ENCODE data around the gene KAT6B. TPM values are rescaled to one million over a fixed set of nuclear protein-coding genes. Genes with fewer than 3 reads are reported as not detected.

Gene KAT6B
- total and polyA plus RNA-seq, 2 donors (not counting 1 experiment from before 2014, with no cell fraction given) = 8.6 to 111 TPM

DNA sequence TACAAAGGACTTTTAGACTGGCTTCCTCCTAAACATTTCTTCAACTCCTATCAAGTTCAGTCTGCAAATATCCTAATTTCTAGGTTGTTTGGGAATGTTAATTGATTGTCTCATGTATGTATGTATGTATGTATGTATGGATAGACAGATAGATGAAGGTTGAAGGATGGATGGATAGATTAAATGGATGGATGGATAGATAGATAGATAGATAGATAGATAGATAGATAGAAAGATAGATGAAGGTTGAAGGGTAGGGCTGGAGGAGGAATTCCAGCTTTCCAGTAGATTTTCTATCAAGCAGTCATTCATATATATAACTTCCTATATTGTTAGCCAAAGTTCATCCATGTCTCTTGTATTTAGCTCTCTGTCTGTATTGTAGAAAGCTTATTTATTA lies 85.8 kb downstream of the KAT6B start:
- POLR2A ChIA-PET = no interaction called here
- H4K20me1 ChIP-seq (ENCODE audit: control insufficient read depth, insufficient read depth, low read length, poor library complexity, severe bottlenecking) = peaks cover 19% of the 10 kb centered on the region
- H3K4me1 ChIP-seq (ENCODE audit: control insufficient read depth in 2 of 2, insufficient read depth in 2 of 2, low read length in 2 of 2) = peaks cover 0 to 10% of the 10 kb centered on the region in 2 donors
- Mint-ChIP-seq H3K4me1 (peaks cover 28% of the 10 kb centered on the region), H3K9me3 (ENCODE audit: insufficient read depth) (no peaks in the 10 kb centered on the region), H3K27me3 (no peaks in the 10 kb centered on the region), H3K27ac (no peak overlapping the region), H3K4me3 (no peak overlapping the region)
- ATAC-seq (ENCODE audit: low read depth) (no peak), DNase-seq (no peak)
- CTCF ChIA-PET = interaction anchor here (1.2 kb wide), 1 partner anchor 33 kb away, joined by 3 read pairs; no protein-coding TSS in a partner anchor
- no peaks in the 10 kb centered on the region for H3K9me3 ChIP-seq (ENCODE audit: control extremely low read depth in 1 of 3, control insufficient read depth in 2 of 3, insufficient read depth in 1 of 3, low read length in 2 of 3)
- H3K4me2 ChIP-seq (replicated peaks; ENCODE audit: low read depth, low read length, poor library complexity, severe bottlenecking) = no peak overlapping the region
- H3K79me2 ChIP-seq (ENCODE audit: control insufficient read depth, insufficient read depth, low read length) = peaks cover 59% of the 10 kb centered on the region
- no peak overlapping the region for H3K4me3 ChIP-seq (ENCODE audit: control extremely low read depth in 1 of 5, extremely low read depth in 1 of 5, insufficient read depth in 1 of 5, low read depth in 2 of 5, low read length in 4 of 5)
- intact Hi-C loops (cut with micrococcal nuclease) = no loop called here
- no peak for TF ChIP-seq EZH2 (IDR thresholded peaks at IDR 0.05; ENCODE audit: borderline replicate concordance, insufficient read depth, low read depth, low read length, poor library complexity, severe bottlenecking)
- TF ChIP-seq, protein P1, sequence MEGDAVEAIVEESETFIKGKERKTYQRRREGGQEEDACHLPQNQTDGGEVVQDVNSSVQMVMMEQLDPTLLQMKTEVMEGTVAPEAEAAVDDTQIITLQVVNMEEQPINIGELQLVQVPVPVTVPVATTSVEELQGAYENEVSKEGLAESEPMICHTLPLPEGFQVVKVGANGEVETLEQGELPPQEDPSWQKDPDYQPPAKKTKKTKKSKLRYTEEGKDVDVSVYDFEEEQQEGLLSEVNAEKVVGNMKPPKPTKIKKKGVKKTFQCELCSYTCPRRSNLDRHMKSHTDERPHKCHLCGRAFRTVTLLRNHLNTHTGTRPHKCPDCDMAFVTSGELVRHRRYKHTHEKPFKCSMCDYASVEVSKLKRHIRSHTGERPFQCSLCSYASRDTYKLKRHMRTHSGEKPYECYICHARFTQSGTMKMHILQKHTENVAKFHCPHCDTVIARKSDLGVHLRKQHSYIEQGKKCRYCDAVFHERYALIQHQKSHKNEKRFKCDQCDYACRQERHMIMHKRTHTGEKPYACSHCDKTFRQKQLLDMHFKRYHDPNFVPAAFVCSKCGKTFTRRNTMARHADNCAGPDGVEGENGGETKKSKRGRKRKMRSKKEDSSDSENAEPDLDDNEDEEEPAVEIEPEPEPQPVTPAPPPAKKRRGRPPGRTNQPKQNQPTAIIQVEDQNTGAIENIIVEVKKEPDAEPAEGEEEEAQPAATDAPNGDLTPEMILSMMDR (IDR thresholded peaks at IDR 0.05) = no peak
- no peak overlapping the region for H3K9ac ChIP-seq (ENCODE audit: low read length)
- H3K27me3 ChIP-seq (replicated peaks in 1 of 4; ENCODE audit: control extremely low read depth in 1 of 4, control insufficient read depth in 3 of 4, insufficient read depth in 4 of 4, low read length in 3 of 4) = no peaks in the 10 kb centered on the region
- no peak overlapping the region for H3K27ac ChIP-seq (ENCODE audit: low read length in 2 of 2)
- H2AFZ ChIP-seq (ENCODE audit: insufficient read depth, low read depth, low read length, poor library complexity, severe bottlenecking) = no peak overlapping the region
- H3K36me3 ChIP-seq (replicated peaks in 1 of 2; ENCODE audit: control extremely low read depth in 1 of 2, control insufficient read depth in 1 of 2, extremely low read depth in 1 of 2, insufficient read depth in 2 of 2, low read length in 1 of 2) = peaks cover 0 to 2% of the 10 kb centered on the region in 2 experiments

GRCh38 chr10:74912682-74913081 lies 86.3 kb downstream of the KAT6B start:
- TF ChIP-seq EZH2 (IDR thresholded peaks at IDR 0.05; ENCODE audit: borderline replicate concordance, insufficient read depth, low read depth, low read length, poor library complexity, severe bottlenecking) = no peak
- TF ChIP-seq, protein P1 (IDR thresholded peaks at IDR 0.05) = no peak
- H3K79me2 ChIP-seq (ENCODE audit: control insufficient read depth, insufficient read depth, low read length) = peaks cover 60% of the 10 kb centered on the region
- peaks cover 0 to 2% of the 10 kb centered on the region in 2 experiments for H3K36me3 ChIP-seq (replicated peaks in 1 of 2; ENCODE audit: control extremely low read depth in 1 of 2, control insufficient read depth in 1 of 2, extremely low read depth in 1 of 2, insufficient read depth in 2 of 2, low read length in 1 of 2)
- H3K9ac ChIP-seq (ENCODE audit: low read length) = peak overlapping the region; percentile 21
- WGBS (ENCODE audit: insufficient coverage) = 100% methylated on average over 1 of the region's 2 CpGs
- no peaks in the 10 kb centered on the region for H3K27me3 Mint-ChIP-seq
- peak overlapping the region; percentile 39 for H3K4me2 ChIP-seq (replicated peaks; ENCODE audit: low read depth, low read length, poor library complexity, severe bottlenecking)
- intact Hi-C loops (cut with micrococcal nuclease) = no loop called here
- H3K4me3 Mint-ChIP-seq = peak overlapping the region; percentile 10
- no peak overlapping the region for H2AFZ ChIP-seq (ENCODE audit: insufficient read depth, low read depth, low read length, poor library complexity, severe bottlenecking)
- peaks cover 0 to 10% of the 10 kb centered on the region in 2 donors for H3K4me1 ChIP-seq (ENCODE audit: control insufficient read depth in 2 of 2, insufficient read depth in 2 of 2, low read length in 2 of 2)
- H3K9me3 Mint-ChIP-seq (ENCODE audit: insufficient read depth) = no peaks in the 10 kb centered on the region
- no peaks in the 10 kb centered on the region for H3K9me3 ChIP-seq (ENCODE audit: control extremely low read depth in 1 of 3, control insufficient read depth in 2 of 3, insufficient read depth in 1 of 3, low read length in 2 of 3)
- no peaks in the 10 kb centered on the region for H3K27me3 ChIP-seq (replicated peaks in 1 of 4; ENCODE audit: control extremely low read depth in 1 of 4, control insufficient read depth in 3 of 4, insufficient read depth in 4 of 4, low read length in 3 of 4)
- ChIA-PET CTCF (interaction anchor here (1.2 kb wide), 1 partner anchor 34 kb away, joined by 3 read pairs; no protein-coding TSS in a partner anchor), POLR2A (no interaction called here)
- H3K27ac Mint-ChIP-seq = no peak overlapping the region
- H3K27ac ChIP-seq (ENCODE audit: low read length in 2 of 2) = no peak overlapping the region
- peaks cover 20% of the 10 kb centered on the region for H4K20me1 ChIP-seq (ENCODE audit: control insufficient read depth, insufficient read depth, low read length, poor library complexity, severe bottlenecking)
- no peak overlapping the region for H3K4me3 ChIP-seq (ENCODE audit: control extremely low read depth in 1 of 5, extremely low read depth in 1 of 5, insufficient read depth in 1 of 5, low read depth in 2 of 5, low read length in 4 of 5)
- no peak for ATAC-seq (ENCODE audit: low read depth)
- peaks cover 30% of the 10 kb centered on the region for H3K4me1 Mint-ChIP-seq
- DNase-seq = no peak
